Tibial nerve (tissue), 4 donors: Measurements from ENCODE around the gene H6PD.

Source experiments
- CTCF ChIP-seq, 5 experiments: fragments of 200-600 bp in 3 of 5; fragments of 450-650 bp in 2 of 5; sonication (generic) in 3 of 5; IDR thresholded peaks; one replicate each; pipeline ENCODE4 v1.5.1; 2016 to 2019; ENCODE audit warnings: antibody characterized with exemption in 5 of 5, mild to moderate bottlenecking in 3 of 5, moderate library complexity in 2 of 5
- EP300 ChIP-seq, 2 donors: sonication (generic); formaldehyde crosslinking; IDR thresholded peaks; one replicate each; pipeline ENCODE4 v1.6.1; 2017; ENCODE audit warnings: antibody characterized with exemption in 2 of 2, mild to moderate bottlenecking in 1 of 2
- POLR2A ChIP-seq, 2 donors: fragments of 450-650 bp; IDR thresholded peaks; one replicate each; pipeline ENCODE4 v1.6.1; 2017; ENCODE audit warnings: antibody characterized with exemption in 2 of 2, mild to moderate bottlenecking in 2 of 2, moderate library complexity in 2 of 2

GRCh38 chr1:9233942-9234222 lies 692 bp upstream of the H6PD start:
- no peak for TF ChIP-seq CTCF (IDR thresholded peaks at IDR 0.05)
- TF ChIP-seq POLR2A (IDR thresholded peaks at IDR 0.05), result no peak
- no peak for TF ChIP-seq EP300 (IDR thresholded peaks at IDR 0.05)
